LNCAP (cell line): ENCODE results near the gene MON1A.

Experiments
- TF ChIP-seq, protein P1 (sequence below): fragments of 450-650 bp; IDR thresholded peaks from 2 replicates; pipeline ENCODE4 v1.5.1; 2017; ENCODE audit warnings: mild to moderate bottlenecking

Gene MON1A

DNA sequence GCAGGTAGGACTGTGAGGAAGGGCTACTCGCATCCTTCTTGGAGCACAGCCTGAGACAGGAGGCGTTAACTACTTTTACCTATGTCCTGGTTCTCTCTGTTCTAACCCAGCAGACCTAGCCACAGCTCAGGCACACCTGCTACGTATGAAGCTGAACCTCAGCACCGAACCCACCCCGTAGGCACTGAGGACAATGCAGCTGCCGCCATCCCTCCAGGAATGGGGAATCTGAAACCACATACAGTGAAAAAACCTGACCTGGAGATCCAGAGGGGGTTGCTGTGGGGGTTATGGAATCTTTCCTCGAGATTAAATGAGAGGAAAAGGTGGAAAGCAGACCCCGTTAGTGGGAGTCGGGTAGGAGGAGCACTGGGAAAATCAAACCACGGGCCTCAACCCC, 40.3 kb downstream of the MON1A start:
- TF ChIP-seq, protein P1, sequence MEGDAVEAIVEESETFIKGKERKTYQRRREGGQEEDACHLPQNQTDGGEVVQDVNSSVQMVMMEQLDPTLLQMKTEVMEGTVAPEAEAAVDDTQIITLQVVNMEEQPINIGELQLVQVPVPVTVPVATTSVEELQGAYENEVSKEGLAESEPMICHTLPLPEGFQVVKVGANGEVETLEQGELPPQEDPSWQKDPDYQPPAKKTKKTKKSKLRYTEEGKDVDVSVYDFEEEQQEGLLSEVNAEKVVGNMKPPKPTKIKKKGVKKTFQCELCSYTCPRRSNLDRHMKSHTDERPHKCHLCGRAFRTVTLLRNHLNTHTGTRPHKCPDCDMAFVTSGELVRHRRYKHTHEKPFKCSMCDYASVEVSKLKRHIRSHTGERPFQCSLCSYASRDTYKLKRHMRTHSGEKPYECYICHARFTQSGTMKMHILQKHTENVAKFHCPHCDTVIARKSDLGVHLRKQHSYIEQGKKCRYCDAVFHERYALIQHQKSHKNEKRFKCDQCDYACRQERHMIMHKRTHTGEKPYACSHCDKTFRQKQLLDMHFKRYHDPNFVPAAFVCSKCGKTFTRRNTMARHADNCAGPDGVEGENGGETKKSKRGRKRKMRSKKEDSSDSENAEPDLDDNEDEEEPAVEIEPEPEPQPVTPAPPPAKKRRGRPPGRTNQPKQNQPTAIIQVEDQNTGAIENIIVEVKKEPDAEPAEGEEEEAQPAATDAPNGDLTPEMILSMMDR, result no peak

DNA sequence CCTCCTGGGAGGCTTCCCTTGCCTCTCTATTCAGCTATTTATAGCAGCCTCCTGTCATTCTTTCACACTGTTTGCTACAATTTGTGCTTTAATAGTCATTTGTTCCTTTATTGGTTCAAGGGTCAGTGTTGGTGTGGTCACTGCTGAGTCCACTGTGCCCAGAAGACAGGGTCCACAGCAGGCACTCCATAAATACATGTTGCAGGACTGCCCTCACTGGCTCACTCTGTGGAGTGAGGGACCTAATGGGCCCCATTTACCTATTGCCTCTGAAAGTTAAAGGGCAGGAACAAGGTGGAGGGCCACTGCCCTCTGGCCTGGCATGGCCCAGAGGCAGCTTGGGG, 42.7 kb downstream of the MON1A start:
- TF ChIP-seq, protein P1, result no peak

DNA sequence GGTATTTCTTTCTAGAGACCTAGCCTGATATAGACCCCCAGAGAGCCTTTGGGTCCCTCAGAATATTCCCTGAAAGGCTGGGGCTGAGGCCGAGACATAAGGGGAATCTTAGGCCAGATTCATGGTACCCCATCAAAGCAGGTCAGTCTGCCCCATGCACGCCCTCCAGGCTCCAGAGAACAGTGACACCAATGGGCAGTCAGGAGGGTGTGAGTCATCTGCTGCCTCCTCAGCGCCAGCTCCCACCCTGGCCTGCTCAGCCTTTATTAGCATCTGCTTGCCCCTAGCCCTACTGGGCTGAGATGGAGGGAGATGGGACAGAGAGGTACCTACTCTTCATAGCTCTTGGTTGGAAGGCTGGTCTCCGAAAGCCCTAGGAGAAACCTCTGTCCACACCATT, 45.6 kb downstream of the MON1A start:
- TF ChIP-seq, protein P1, result no peak

DNA sequence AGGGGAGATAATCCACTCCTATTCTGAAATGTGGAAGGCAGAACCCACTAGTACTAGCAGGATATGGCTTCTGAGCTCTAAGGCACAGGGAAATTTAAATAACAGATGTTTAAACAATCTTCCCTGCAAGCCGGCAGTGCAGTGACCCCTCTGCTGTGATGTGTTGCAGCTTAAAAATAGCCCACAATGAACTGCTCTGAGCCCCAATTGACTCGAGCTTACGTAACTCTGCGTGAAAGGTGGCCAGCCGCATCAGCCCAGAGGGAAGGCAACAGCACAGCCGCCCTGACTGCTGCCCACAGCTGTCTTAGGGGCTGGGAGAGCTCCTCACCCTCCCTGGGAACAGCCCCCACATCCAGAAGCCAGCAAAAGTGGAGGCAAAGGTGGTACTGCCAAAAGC, 47.4 kb downstream of the MON1A start:
- TF ChIP-seq, protein P1, result no peak

DNA sequence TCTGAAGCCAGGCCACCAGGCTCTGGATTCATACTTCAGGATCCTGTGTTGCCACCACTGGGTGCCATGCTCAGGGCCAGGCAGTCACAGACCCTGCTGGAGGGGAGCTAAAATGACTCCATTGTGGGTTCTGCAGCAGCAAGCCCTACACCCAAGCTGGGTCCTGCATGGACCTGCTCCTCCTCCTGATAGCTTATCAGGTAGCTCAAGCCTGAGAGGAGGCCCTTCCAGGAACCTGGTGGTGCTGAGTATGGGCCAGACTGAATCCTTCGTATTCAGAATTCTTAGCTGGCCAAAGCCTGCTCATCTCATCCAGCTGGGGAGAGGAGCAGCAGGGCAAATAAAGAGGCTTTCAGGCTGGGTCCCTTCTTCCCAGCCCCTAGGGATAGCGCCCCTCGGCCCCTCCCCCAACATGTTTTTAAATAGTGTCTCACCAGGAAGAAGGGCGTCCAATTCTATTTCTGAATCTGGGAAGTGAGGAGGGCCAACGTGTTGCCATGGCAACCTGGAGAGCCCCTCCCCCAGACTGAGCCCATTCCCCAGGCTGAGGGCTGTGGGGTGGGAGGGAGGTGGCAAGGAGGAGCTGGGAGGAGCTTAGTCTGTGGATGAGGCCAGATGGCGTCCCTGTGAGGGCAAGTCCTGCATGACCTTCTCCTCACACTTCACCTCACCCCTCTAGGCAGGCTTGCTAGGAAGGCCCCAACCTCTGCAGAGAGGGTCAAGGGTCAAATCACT, 48.9 kb downstream of the MON1A start:
- TF ChIP-seq, protein P1, result no peak

DNA sequence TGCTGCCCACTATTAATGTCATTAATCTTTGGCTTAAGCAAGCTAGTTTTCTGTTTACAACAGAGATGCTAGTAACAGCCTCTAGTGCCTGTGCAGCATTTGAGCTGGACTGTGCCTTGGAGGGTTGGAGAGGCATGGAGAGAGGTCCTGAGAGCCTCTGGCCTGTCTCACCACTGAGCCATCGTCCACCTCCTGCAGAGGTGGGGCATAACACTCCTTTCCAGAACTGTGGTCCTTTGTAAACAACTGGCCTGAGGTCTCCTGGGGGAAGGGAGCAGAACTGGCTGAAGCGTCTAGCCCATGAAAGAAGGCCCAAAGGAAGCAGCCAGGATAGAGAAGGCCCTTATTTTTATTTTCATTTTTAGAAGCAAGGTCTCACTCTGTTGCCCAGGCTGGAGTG, 49.9 kb downstream of the MON1A start:
- TF ChIP-seq, protein P1, result no peak

DNA sequence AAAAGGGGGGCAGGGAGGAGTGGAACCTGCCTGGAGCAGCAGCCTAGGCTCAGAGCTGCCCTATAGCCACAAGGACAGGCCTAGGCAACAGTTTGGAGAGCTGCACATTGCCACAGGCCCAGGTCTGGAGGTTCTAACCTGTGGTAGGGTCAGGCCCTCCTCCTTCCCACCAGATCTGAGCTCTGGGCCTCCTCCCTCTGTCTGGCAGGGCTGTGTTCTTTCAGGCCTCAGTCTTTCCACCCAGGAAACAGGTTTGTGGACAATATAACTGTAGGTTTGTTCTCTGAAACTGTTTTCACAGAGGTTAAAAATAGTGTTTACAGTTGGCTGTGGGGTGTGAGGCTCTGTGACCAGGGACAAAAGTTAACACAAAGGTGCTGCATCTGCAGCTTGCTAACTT, 50.9 kb downstream of the MON1A start:
- TF ChIP-seq, protein P1, result no peak

DNA sequence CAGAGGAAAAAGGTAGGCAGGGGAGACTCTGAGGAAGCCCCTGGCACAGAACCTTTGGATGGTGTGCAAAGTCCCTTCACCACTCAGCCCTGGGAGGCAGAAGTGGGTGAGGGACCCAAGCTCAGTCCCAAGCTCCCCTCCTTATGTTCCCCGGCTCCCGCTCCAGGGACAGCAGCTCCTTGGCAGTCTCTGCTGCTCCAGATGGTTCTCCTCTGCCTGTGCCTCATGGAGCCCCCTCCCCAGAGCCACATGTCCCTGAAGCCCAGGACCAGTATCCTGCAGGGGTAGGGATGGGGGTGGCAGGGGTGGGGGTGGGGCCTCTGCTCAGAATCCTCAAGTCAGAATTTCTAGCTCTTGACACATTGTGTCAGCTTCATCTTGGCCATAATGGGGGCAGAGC, 51.9 kb downstream of the MON1A start:
- TF ChIP-seq, protein P1, result no peak
